ENCODE results near the gene PTPRC. TPM values are rescaled to one million over a fixed set of nuclear protein-coding genes. Genes with fewer than 3 reads are reported as not detected.

PTPRC gene
- total RNA-seq, 2 donors from 2014 or later = 11.2 to 18.7 TPM

DNA sequence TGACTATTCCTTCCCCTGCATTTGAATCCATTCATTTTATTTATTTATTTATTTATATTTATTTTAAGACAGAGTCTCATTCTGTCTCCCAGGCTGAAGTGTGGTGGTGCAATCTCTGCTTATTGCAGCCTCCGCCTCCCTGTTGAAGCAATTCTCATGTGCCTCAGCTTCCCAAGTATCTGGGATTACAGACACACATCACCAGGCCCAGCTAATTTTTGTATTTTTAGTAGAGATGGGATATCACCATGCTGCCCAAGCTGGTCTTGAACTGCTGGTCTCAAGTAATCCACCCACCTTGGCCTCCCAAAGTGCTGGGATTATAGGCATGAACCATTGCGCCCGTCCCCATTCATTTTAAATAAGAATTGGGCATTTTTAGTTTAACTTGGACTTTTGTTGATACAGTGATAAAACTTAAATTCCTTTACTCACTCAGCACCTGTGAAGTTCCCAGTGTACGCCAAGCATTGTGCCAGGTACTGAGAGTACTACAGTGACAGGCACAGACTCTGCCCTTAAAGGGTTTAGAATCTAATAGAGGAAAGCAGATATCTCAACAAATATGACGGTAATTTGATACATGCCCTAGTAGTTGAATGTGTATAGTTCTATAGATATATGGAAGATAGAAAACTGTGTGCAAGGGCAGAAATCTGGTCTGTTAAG, 90.5 kb downstream of the PTPRC start:
- Histone ChIP-seq H3K4me3 (no peak overlapping the region), H3K27me3 (no peaks in the 10 kb centered on the region), H3K27ac (no peak overlapping the region), H3K4me1 (no peaks in the 10 kb centered on the region), H3K9me3 (no peaks in the 10 kb centered on the region), H3K9ac (ENCODE audit: low read depth in 2 of 2, low read length in 2 of 2) (no peak overlapping the region), H3K36me3 (no peaks in the 10 kb centered on the region)
- TF ChIP-seq, protein P1, sequence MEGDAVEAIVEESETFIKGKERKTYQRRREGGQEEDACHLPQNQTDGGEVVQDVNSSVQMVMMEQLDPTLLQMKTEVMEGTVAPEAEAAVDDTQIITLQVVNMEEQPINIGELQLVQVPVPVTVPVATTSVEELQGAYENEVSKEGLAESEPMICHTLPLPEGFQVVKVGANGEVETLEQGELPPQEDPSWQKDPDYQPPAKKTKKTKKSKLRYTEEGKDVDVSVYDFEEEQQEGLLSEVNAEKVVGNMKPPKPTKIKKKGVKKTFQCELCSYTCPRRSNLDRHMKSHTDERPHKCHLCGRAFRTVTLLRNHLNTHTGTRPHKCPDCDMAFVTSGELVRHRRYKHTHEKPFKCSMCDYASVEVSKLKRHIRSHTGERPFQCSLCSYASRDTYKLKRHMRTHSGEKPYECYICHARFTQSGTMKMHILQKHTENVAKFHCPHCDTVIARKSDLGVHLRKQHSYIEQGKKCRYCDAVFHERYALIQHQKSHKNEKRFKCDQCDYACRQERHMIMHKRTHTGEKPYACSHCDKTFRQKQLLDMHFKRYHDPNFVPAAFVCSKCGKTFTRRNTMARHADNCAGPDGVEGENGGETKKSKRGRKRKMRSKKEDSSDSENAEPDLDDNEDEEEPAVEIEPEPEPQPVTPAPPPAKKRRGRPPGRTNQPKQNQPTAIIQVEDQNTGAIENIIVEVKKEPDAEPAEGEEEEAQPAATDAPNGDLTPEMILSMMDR (IDR thresholded peaks at IDR 0.05) = no peak
- intact Hi-C loops (cut with DNase I) = no loop called here
- no peak for DNase-seq

GRCh38 chr1:198730952-198731351, 92.1 kb downstream of the PTPRC start:
- Histone ChIP-seq H3K36me3 (no peaks in the 10 kb centered on the region), H3K9me3 (no peaks in the 10 kb centered on the region), H3K27me3 (no peaks in the 10 kb centered on the region), H3K4me3 (no peak overlapping the region), H3K27ac (no peak overlapping the region), H3K9ac (ENCODE audit: low read depth in 2 of 2, low read length in 2 of 2) (no peak overlapping the region), H3K4me1 (no peaks in the 10 kb centered on the region)
- TF ChIP-seq, protein P1 (IDR thresholded peaks at IDR 0.05) = no peak
- DNase-seq = no peak
- intact Hi-C loops (cut with DNase I) = no loop called here

DNA sequence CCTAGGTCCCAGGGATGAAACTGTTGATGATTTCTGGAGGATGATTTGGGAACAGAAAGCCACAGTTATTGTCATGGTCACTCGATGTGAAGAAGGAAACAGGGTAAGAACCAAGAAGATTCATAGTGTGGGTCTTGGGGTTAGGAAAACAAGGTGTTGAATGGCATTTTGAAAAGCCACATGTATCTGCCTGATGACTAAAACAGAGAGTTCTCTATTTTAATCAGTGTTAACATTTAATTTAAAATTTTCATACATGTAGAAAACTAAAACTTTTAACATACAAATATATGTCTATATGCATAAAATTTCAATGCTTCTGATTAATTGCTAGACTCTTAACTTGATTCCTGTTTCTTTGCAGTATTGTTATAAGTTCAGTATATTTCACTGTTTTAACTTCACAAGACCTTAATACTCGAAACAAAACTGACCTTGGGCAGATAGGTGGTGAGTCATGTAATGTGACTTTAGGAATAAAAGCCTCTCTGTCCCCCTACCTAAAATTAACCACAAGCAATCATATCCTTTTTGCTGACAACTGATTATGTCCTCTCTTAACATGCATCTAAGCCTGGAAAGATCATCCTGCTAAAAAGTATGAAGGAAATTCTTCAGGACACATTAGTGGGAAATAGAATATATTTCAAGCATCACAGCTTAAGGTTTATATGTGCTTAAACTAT, 95.6 kb downstream of the PTPRC start:
- intact Hi-C loops (cut with DNase I) = no loop called here
- no peaks in the 10 kb centered on the region for H3K4me1 ChIP-seq
- no peaks in the 10 kb centered on the region for H3K36me3 ChIP-seq
- H3K9ac ChIP-seq (ENCODE audit: low read depth in 2 of 2, low read length in 2 of 2) = no peak overlapping the region
- H3K27ac ChIP-seq = no peak overlapping the region
- no peak for DNase-seq
- no peaks in the 10 kb centered on the region for H3K9me3 ChIP-seq
- no peak overlapping the region for H3K4me3 ChIP-seq
- no peaks in the 10 kb centered on the region for H3K27me3 ChIP-seq
- TF ChIP-seq, protein P1 (IDR thresholded peaks at IDR 0.05) = no peak

GRCh38 chr1:198741744-198742143, 102.9 kb downstream of the PTPRC start:
- Histone ChIP-seq H3K4me1 (no peaks in the 10 kb centered on the region), H3K27me3 (no peaks in the 10 kb centered on the region), H3K27ac (no peak overlapping the region), H3K36me3 (no peaks in the 10 kb centered on the region), H3K9ac (ENCODE audit: low read depth in 2 of 2, low read length in 2 of 2) (no peak overlapping the region), H3K4me3 (no peak overlapping the region), H3K9me3 (no peaks in the 10 kb centered on the region)
- intact Hi-C loops (cut with DNase I) = no loop called here
- TF ChIP-seq, protein P1 (IDR thresholded peaks at IDR 0.05) = no peak
- DNase-seq = no peak

- TF ChIP-seq, protein P1 (IDR thresholded peaks at IDR 0.05) = no peak
- no peak overlapping the region for H3K27ac ChIP-seq
These were observed 108.3 kb downstream of the PTPRC start for GRCh38 chr1:198747127-198747526.

More at GRCh38 chr1:198747127-198747526, 108.3 kb downstream of the PTPRC start:
- Histone ChIP-seq H3K9me3 (no peaks in the 10 kb centered on the region), H3K9ac (ENCODE audit: low read depth in 2 of 2, low read length in 2 of 2) (no peak overlapping the region), H3K36me3 (no peaks in the 10 kb centered on the region), H3K4me1 (no peaks in the 10 kb centered on the region), H3K27me3 (no peaks in the 10 kb centered on the region), H3K4me3 (no peak overlapping the region)
- DNase-seq = no peak
- intact Hi-C loops (cut with DNase I) = no loop called here

Measured in colonic mucosa (tissue), 4 donors.